T-helper 2 cell treated with Interferon-gamma antibody and Interleukin-4, amounts not matched to agents 100 ng/mL and 5 ng/mL, for 36 hours (primary cell): ENCODE results near the gene PNPLA8. TPM values are rescaled to one million over a fixed set of nuclear protein-coding genes. Genes with fewer than 3 reads are reported as not detected.
"Not testable (repeated sequence)": the region's sequence is repeated elsewhere in the genome, so short reads cannot be mapped to it uniquely, and the experiment has no call there.

Experiments
- intact Hi-C: fragments of 100-400 bp; cut with micrococcal nuclease; formaldehyde crosslinking; loops from one replicate; pipeline ENCODE4 v1.15.1; 2023
- total RNA-seq: library from RNA; stranded (reverse); gene quantifications from 2 replicates; pipeline ENCODE4 v1.2.3, GENCODE V29; 2022

The PNPLA8 gene
- total RNA-seq, result 14.7 and 14.8 TPM in 2 replicates

GRCh38 chr7:108525985-108526767 lies at the start of gene PNPLA8:
PNPLA8 (minus strand) TSS chr7:108526135; CDS start chr7:108515491, 10,644 bp downstream.
- intact Hi-C loops, result loop anchor here (1.0 to 5.0 kb wide), 4 partner anchors 43 to 1359 kb away; partner anchors contain the start of genes CBLL1, DLD, DNAJB9 and HBP1

GRCh38 chr7:108575156-108575555 lies 49.2 kb upstream of the PNPLA8 start:
- intact Hi-C loops, result no loop called here

GRCh38 chr7:108572480-108572879 lies 46.5 kb upstream of the PNPLA8 start:
- intact Hi-C loops, result no loop called here

- intact Hi-C loops, result no loop called here
These were observed 44.3 kb upstream of the PNPLA8 start for GRCh38 chr7:108570146-108570755.

- intact Hi-C loops, result loop anchor here (1.0 to 5.0 kb wide), 5 partner anchors 43 to 1401 kb away; partner anchors contain the start of genes CBLL1, COG5, DUS4L and HBP1
These were observed 43.6 kb upstream of the PNPLA8 start, which contains the start of the genes DNAJB9 and THAP5 for GRCh38 chr7:108569381-108570145. DNAJB9 (plus strand) TSS chr7:108569874; CDS start chr7:108571727, 1,853 bp downstream. THAP5 (minus strand) TSS chr7:108569706; CDS start chr7:108569569, 137 bp downstream.

- intact Hi-C loops, result loop anchor here (1.0 to 5.0 kb wide), 5 partner anchors 43 to 1400 kb away; partner anchors contain the start of genes CBLL1, COG5, DUS4L and HBP1
These were observed 43.0 kb upstream of the PNPLA8 start for GRCh38 chr7:108568801-108569380.

- intact Hi-C loops, result loop anchor here (5.0 kb wide), 2 partner anchors 824 to 1004 kb away; partner anchors contain the start of genes CBLL1, COG5 and DUS4L
These were observed 40.1 kb upstream of the PNPLA8 start for GRCh38 chr7:108565987-108566386.

- intact Hi-C loops, result no loop called here
These were observed 35.2 kb upstream of the PNPLA8 start for GRCh38 chr7:108561047-108561619.

- intact Hi-C loops, result no loop called here
These were observed 33.3 kb upstream of the PNPLA8 start for GRCh38 chr7:108559253-108559652.

- intact Hi-C loops, result no loop called here
These were observed 31.7 kb upstream of the PNPLA8 start for GRCh38 chr7:108557617-108558016.

- intact Hi-C loops, result no loop called here
These were observed 31.3 kb upstream of the PNPLA8 start for GRCh38 chr7:108557191-108557590.

- intact Hi-C loops, result not testable (repeated sequence)
These were observed 30.7 kb upstream of the PNPLA8 start for GRCh38 chr7:108556665-108557064.

GRCh38 chr7:108548141-108548896 lies 22.4 kb upstream of the PNPLA8 start:
- intact Hi-C loops, result not testable (repeated sequence)

GRCh38 chr7:108541478-108541877 lies 15.5 kb upstream of the PNPLA8 start:
- intact Hi-C loops, result no loop called here

- intact Hi-C loops, result not testable (repeated sequence)
These were observed 12.8 kb upstream of the PNPLA8 start for GRCh38 chr7:108538685-108539084.

- intact Hi-C loops, result not testable (repeated sequence)
These were observed 12.3 kb upstream of the PNPLA8 start for GRCh38 chr7:108538236-108538635.

- intact Hi-C loops, result no loop called here
These were observed 11.3 kb upstream of the PNPLA8 start for GRCh38 chr7:108537229-108537628.

GRCh38 chr7:108535744-108536143 lies 9.8 kb upstream of the PNPLA8 start:
- intact Hi-C loops, result no loop called here

GRCh38 chr7:108535257-108535656 lies 9.3 kb upstream of the PNPLA8 start:
- intact Hi-C loops, result no loop called here

GRCh38 chr7:108533712-108534111 lies 7.8 kb upstream of the PNPLA8 start:
- intact Hi-C loops, result no loop called here
